Measurements from ENCODE around the gene TRIM24.

TRIM24 gene

GRCh38 chr7:138436388-138436787 is 23.7 kb upstream of the TRIM24 start:
- Histone ChIP-seq H3K4me3 (ENCODE audit: low read depth, low read length) (no peak overlapping the region), H3K27ac (no peak overlapping the region), H3K27me3 (replicated peaks) (no peaks in the 10 kb centered on the region), H3K36me3 (replicated peaks) (no peaks in the 10 kb centered on the region)
- in situ Hi-C loops (cut with HindIII; ENCODE audit: low pct_ligation_motif_present, low sequenced_read_pairs), result no loop called here
- TF ChIP-seq CTCF (IDR thresholded peaks at IDR 0.05; ENCODE audit: low read depth, low read length, missing control alignments), result no peak
- no peak for DNase-seq

DNA sequence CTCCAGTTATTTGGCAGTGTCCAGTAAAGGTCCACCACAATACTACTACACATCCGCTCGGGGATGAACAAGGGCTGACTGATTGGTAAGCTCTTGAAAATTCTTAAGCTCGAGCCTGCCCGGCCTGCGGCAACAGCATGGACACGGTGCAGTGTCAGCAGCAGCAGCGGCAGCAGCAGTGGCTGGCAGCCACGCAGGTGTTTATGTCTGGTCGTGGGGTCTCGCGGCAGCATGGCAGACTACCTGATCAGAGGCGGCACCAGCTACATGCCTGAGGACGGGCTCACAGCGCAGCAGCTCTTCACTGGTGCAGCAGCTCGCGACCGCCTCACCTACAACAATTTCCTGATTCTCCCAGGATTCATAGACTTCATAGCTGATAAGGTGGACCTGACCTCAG is 19.6 kb upstream of the TRIM24 start:
- Histone ChIP-seq H3K27me3 (replicated peaks) (no peaks in the 10 kb centered on the region), H3K36me3 (replicated peaks) (no peaks in the 10 kb centered on the region), H3K27ac (no peak overlapping the region), H3K4me3 (ENCODE audit: low read depth, low read length) (no peak overlapping the region)
- no peak for DNase-seq
- TF ChIP-seq CTCF (IDR thresholded peaks at IDR 0.05; ENCODE audit: low read depth, low read length, missing control alignments), result no peak
- in situ Hi-C loops (cut with HindIII; ENCODE audit: low pct_ligation_motif_present, low sequenced_read_pairs), result no loop called here

- Histone ChIP-seq H3K4me3 (ENCODE audit: low read depth, low read length) (no peak overlapping the region), H3K27ac (no peak overlapping the region), H3K36me3 (replicated peaks) (no peaks in the 10 kb centered on the region), H3K27me3 (replicated peaks) (no peaks in the 10 kb centered on the region)
- in situ Hi-C loops (cut with HindIII; ENCODE audit: low pct_ligation_motif_present, low sequenced_read_pairs), result no loop called here
- TF ChIP-seq CTCF (IDR thresholded peaks at IDR 0.05; ENCODE audit: low read depth, low read length, missing control alignments), result no peak
- no peak for DNase-seq
These were observed 17.2 kb upstream of the TRIM24 start for GRCh38 chr7:138442822-138443221.

GRCh38 chr7:138449580-138449979 is 10.5 kb upstream of the TRIM24 start:
- Histone ChIP-seq H3K36me3 (replicated peaks) (no peaks in the 10 kb centered on the region), H3K27me3 (replicated peaks) (no peaks in the 10 kb centered on the region), H3K4me3 (ENCODE audit: low read depth, low read length) (no peak overlapping the region), H3K27ac (no peak overlapping the region)
- DNase-seq, result no peak
- peak; percentile 41 for TF ChIP-seq CTCF (IDR thresholded peaks at IDR 0.05; ENCODE audit: low read depth, low read length, missing control alignments)
- in situ Hi-C loops (cut with HindIII; ENCODE audit: low pct_ligation_motif_present, low sequenced_read_pairs), result no loop called here

DNA sequence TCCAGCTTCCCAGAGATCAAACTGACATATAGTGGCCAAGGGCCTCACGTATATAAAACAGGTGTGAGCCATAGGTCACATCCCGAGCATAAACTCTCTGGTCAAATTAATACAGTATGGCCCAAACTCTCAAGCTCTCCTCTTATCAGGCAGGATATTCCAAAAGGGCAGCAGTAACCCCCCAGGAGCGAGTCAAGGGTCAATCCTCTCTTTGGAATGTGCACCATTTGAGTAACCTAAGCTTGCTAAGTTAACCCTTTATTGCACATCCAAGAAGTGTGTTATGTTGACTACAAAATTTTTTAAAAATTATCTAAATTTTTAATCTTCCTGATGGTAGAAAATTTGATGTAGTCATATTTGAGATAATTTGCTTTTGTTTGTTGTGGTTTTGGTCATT is 4.5 kb upstream of the TRIM24 start:
- no peak for TF ChIP-seq CTCF (IDR thresholded peaks at IDR 0.05; ENCODE audit: low read depth, low read length, missing control alignments)
- no peak overlapping the region for H3K27ac ChIP-seq
- in situ Hi-C loops (cut with HindIII; ENCODE audit: low pct_ligation_motif_present, low sequenced_read_pairs), result no loop called here
- DNase-seq, result no peak
- no peaks in the 10 kb centered on the region for H3K27me3 ChIP-seq (replicated peaks)
- no peak overlapping the region for H3K4me3 ChIP-seq (ENCODE audit: low read depth, low read length)
- no peaks in the 10 kb centered on the region for H3K36me3 ChIP-seq (replicated peaks)

GRCh38 chr7:138456220-138456619 is 3.8 kb upstream of the TRIM24 start:
- in situ Hi-C loops (cut with HindIII; ENCODE audit: low pct_ligation_motif_present, low sequenced_read_pairs), result no loop called here
- H3K27ac ChIP-seq, result no peak overlapping the region
- TF ChIP-seq CTCF (IDR thresholded peaks at IDR 0.05; ENCODE audit: low read depth, low read length, missing control alignments), result no peak
- no peaks in the 10 kb centered on the region for H3K36me3 ChIP-seq (replicated peaks)
- DNase-seq, result no peak
- H3K4me3 ChIP-seq (ENCODE audit: low read depth, low read length), result no peak overlapping the region
- H3K27me3 ChIP-seq (replicated peaks), result no peaks in the 10 kb centered on the region

All from brain microvascular endothelial cell (primary cell).